ENCODE measurements around the gene TFDP2.
"Not testable (repeated sequence)": the region's sequence is repeated elsewhere in the genome, so short reads cannot be mapped to it uniquely, and the experiment has no call there.

TFDP2 gene

GRCh38 chr3:141930801-141931200, 218.5 kb downstream of the TFDP2 start:
- Histone ChIP-seq H3K9me3 (ENCODE audit: control insufficient read depth, low read length) (no peaks in the 10 kb centered on the region), H3K4me3 (ENCODE audit: insufficient read depth, low read depth, low read length) (no peak overlapping the region), H3K4me1 (ENCODE audit: control insufficient read depth, insufficient read depth, low read length) (no peaks in the 10 kb centered on the region), H3K27ac (ENCODE audit: insufficient read depth, low read depth, low read length, poor library complexity, severe bottlenecking) (no peak overlapping the region), H3K36me3 (ENCODE audit: control insufficient read depth, insufficient read depth, low read length) (peaks cover 2% of the 10 kb centered on the region), H3K27me3 (ENCODE audit: control insufficient read depth, insufficient read depth, low read length, poor library complexity, severe bottlenecking) (no peaks in the 10 kb centered on the region)
- 86 to 89% methylated on average over 4 of the region's 4 CpGs for WGBS, 2 experiments

GRCh38 chr3:141929341-141929995, 219.9 kb downstream of the TFDP2 start:
- Histone ChIP-seq H3K36me3 (ENCODE audit: control insufficient read depth, insufficient read depth, low read length) (peaks cover 2% of the 10 kb centered on the region), H3K4me3 (ENCODE audit: insufficient read depth, low read depth, low read length) (no peak overlapping the region), H3K27me3 (ENCODE audit: control insufficient read depth, insufficient read depth, low read length, poor library complexity, severe bottlenecking) (no peaks in the 10 kb centered on the region), H3K27ac (ENCODE audit: insufficient read depth, low read depth, low read length, poor library complexity, severe bottlenecking) (no peak overlapping the region), H3K4me1 (ENCODE audit: control insufficient read depth, insufficient read depth, low read length) (no peaks in the 10 kb centered on the region), H3K9me3 (ENCODE audit: control insufficient read depth, low read length) (no peaks in the 10 kb centered on the region)
- WGBS, 2 experiments: 94 to 95% methylated on average over 7 of the region's 7 CpGs

GRCh38 chr3:141928631-141929270, 220.6 kb downstream of the TFDP2 start:
- no peak overlapping the region for H3K27ac ChIP-seq (ENCODE audit: insufficient read depth, low read depth, low read length, poor library complexity, severe bottlenecking)
- H3K36me3 ChIP-seq (ENCODE audit: control insufficient read depth, insufficient read depth, low read length): peaks cover 2% of the 10 kb centered on the region
- H3K27me3 ChIP-seq (ENCODE audit: control insufficient read depth, insufficient read depth, low read length, poor library complexity, severe bottlenecking): no peaks in the 10 kb centered on the region
- no peaks in the 10 kb centered on the region for H3K4me1 ChIP-seq (ENCODE audit: control insufficient read depth, insufficient read depth, low read length)
- no peaks in the 10 kb centered on the region for H3K9me3 ChIP-seq (ENCODE audit: control insufficient read depth, low read length)
- H3K4me3 ChIP-seq (ENCODE audit: insufficient read depth, low read depth, low read length): no peak overlapping the region
- WGBS, 2 experiments: 95 to 97% methylated on average over 15 of the region's 15 CpGs

GRCh38 chr3:141926929-141927328, 222.4 kb downstream of the TFDP2 start:
- no peak overlapping the region for H3K27ac ChIP-seq (ENCODE audit: insufficient read depth, low read depth, low read length, poor library complexity, severe bottlenecking)
- 94 to 95% methylated on average over 9 of the region's 9 CpGs for WGBS, 2 experiments
- H3K36me3 ChIP-seq (ENCODE audit: control insufficient read depth, insufficient read depth, low read length): peaks cover 2% of the 10 kb centered on the region
- no peak overlapping the region for H3K4me3 ChIP-seq (ENCODE audit: insufficient read depth, low read depth, low read length)
- H3K4me1 ChIP-seq (ENCODE audit: control insufficient read depth, insufficient read depth, low read length): no peaks in the 10 kb centered on the region
- H3K27me3 ChIP-seq (ENCODE audit: control insufficient read depth, insufficient read depth, low read length, poor library complexity, severe bottlenecking): no peaks in the 10 kb centered on the region
- H3K9me3 ChIP-seq (ENCODE audit: control insufficient read depth, low read length): no peaks in the 10 kb centered on the region

GRCh38 chr3:141925677-141926076, 223.7 kb downstream of the TFDP2 start:
- H3K4me3 ChIP-seq (ENCODE audit: insufficient read depth, low read depth, low read length); H3K27ac ChIP-seq (ENCODE audit: insufficient read depth, low read depth, low read length, poor library complexity, severe bottlenecking); H3K4me1 ChIP-seq (ENCODE audit: control insufficient read depth, insufficient read depth, low read length); H3K9me3 ChIP-seq (ENCODE audit: control insufficient read depth, low read length); H3K36me3 ChIP-seq (ENCODE audit: control insufficient read depth, insufficient read depth, low read length); H3K27me3 ChIP-seq (ENCODE audit: control insufficient read depth, insufficient read depth, low read length, poor library complexity, severe bottlenecking): not testable (repeated sequence)
- WGBS, 2 experiments: 91 to 97% methylated on average over 4 to 5 of the region's 5 CpGs

GRCh38 chr3:141921316-141921715, 228.0 kb downstream of the TFDP2 start:
- Histone ChIP-seq H3K4me1 (ENCODE audit: control insufficient read depth, insufficient read depth, low read length) (no peaks in the 10 kb centered on the region), H3K27ac (ENCODE audit: insufficient read depth, low read depth, low read length, poor library complexity, severe bottlenecking) (no peak overlapping the region), H3K4me3 (ENCODE audit: insufficient read depth, low read depth, low read length) (no peak overlapping the region), H3K36me3 (ENCODE audit: control insufficient read depth, insufficient read depth, low read length) (peaks cover 3% of the 10 kb centered on the region), H3K27me3 (ENCODE audit: control insufficient read depth, insufficient read depth, low read length, poor library complexity, severe bottlenecking) (no peaks in the 10 kb centered on the region), H3K9me3 (ENCODE audit: control insufficient read depth, low read length) (no peaks in the 10 kb centered on the region)
- WGBS, 2 experiments: 95 to 97% methylated on average over 1 to 2 of the region's 2 CpGs

GRCh38 chr3:141920701-141921100, 228.6 kb downstream of the TFDP2 start:
- Histone ChIP-seq H3K9me3 (ENCODE audit: control insufficient read depth, low read length) (no peaks in the 10 kb centered on the region), H3K4me3 (ENCODE audit: insufficient read depth, low read depth, low read length) (no peak overlapping the region), H3K36me3 (ENCODE audit: control insufficient read depth, insufficient read depth, low read length) (peaks cover 3% of the 10 kb centered on the region), H3K4me1 (ENCODE audit: control insufficient read depth, insufficient read depth, low read length) (no peaks in the 10 kb centered on the region), H3K27ac (ENCODE audit: insufficient read depth, low read depth, low read length, poor library complexity, severe bottlenecking) (no peak overlapping the region), H3K27me3 (ENCODE audit: control insufficient read depth, insufficient read depth, low read length, poor library complexity, severe bottlenecking) (no peaks in the 10 kb centered on the region)
- WGBS, 2 experiments: 88 to 91% methylated on average over 4 of the region's 4 CpGs

GRCh38 chr3:141915766-141916165, 233.6 kb downstream of the TFDP2 start:
- H3K4me1 ChIP-seq (ENCODE audit: control insufficient read depth, insufficient read depth, low read length): no peaks in the 10 kb centered on the region
- no peak overlapping the region for H3K4me3 ChIP-seq (ENCODE audit: insufficient read depth, low read depth, low read length)
- no peaks in the 10 kb centered on the region for H3K9me3 ChIP-seq (ENCODE audit: control insufficient read depth, low read length)
- no peaks in the 10 kb centered on the region for H3K27me3 ChIP-seq (ENCODE audit: control insufficient read depth, insufficient read depth, low read length, poor library complexity, severe bottlenecking)
- 82 to 100% methylated on average over 1 to 2 of the region's 2 CpGs for WGBS, 2 experiments
- peaks cover 8% of the 10 kb centered on the region for H3K36me3 ChIP-seq (ENCODE audit: control insufficient read depth, insufficient read depth, low read length)
- H3K27ac ChIP-seq (ENCODE audit: insufficient read depth, low read depth, low read length, poor library complexity, severe bottlenecking): no peak overlapping the region

- 92 to 97% methylated on average over 3 to 5 of the region's 5 CpGs for WGBS, 2 experiments
- Histone ChIP-seq H3K9me3 (ENCODE audit: control insufficient read depth, low read length) (no peaks in the 10 kb centered on the region), H3K27ac (ENCODE audit: insufficient read depth, low read depth, low read length, poor library complexity, severe bottlenecking) (no peak overlapping the region), H3K36me3 (ENCODE audit: control insufficient read depth, insufficient read depth, low read length) (peaks cover 8% of the 10 kb centered on the region), H3K27me3 (ENCODE audit: control insufficient read depth, insufficient read depth, low read length, poor library complexity, severe bottlenecking) (no peaks in the 10 kb centered on the region), H3K4me1 (ENCODE audit: control insufficient read depth, insufficient read depth, low read length) (no peaks in the 10 kb centered on the region), H3K4me3 (ENCODE audit: insufficient read depth, low read depth, low read length) (no peak overlapping the region)
Observed at GRCh38 chr3:141915016-141915415, 234.3 kb downstream of the TFDP2 start.

- H3K27ac ChIP-seq (ENCODE audit: insufficient read depth, low read depth, low read length, poor library complexity, severe bottlenecking): no peak overlapping the region
- H3K27me3 ChIP-seq (ENCODE audit: control insufficient read depth, insufficient read depth, low read length, poor library complexity, severe bottlenecking): no peaks in the 10 kb centered on the region
- peaks cover 12% of the 10 kb centered on the region for H3K36me3 ChIP-seq (ENCODE audit: control insufficient read depth, insufficient read depth, low read length)
- no peaks in the 10 kb centered on the region for H3K4me1 ChIP-seq (ENCODE audit: control insufficient read depth, insufficient read depth, low read length)
- no peak overlapping the region for H3K4me3 ChIP-seq (ENCODE audit: insufficient read depth, low read depth, low read length)
- 92 to 95% methylated on average over 4 of the region's 4 CpGs for WGBS, 2 experiments
- no peaks in the 10 kb centered on the region for H3K9me3 ChIP-seq (ENCODE audit: control insufficient read depth, low read length)
Observed at GRCh38 chr3:141914311-141914710, 235.0 kb downstream of the TFDP2 start.

All from ectodermal cell (in vitro differentiated cells).